Gastroesophageal sphincter (tissue), 3 donors: ENCODE results near the gene CUBN.

Experiments
- POLR2A ChIP-seq, 2 donors: fragments of 450-650 bp; IDR thresholded peaks; one replicate each; pipeline ENCODE4 v1.6.1; 2017; ENCODE audit warnings: antibody characterized with exemption in 2 of 2, mild to moderate bottlenecking in 2 of 2, moderate library complexity in 1 of 2
- TF ChIP-seq, protein P1 (sequence below), 4 experiments: fragments of 200-600 bp in 2 of 4; fragments of 450-650 bp in 2 of 4; sonication (generic) in 1 of 4; IDR thresholded peaks; one replicate each; pipeline ENCODE4 v1.5.1; 2017 to 2019; ENCODE audit warnings: antibody characterized with exemption in 4 of 4, mild to moderate bottlenecking in 2 of 4, moderate library complexity in 2 of 4

DNA sequence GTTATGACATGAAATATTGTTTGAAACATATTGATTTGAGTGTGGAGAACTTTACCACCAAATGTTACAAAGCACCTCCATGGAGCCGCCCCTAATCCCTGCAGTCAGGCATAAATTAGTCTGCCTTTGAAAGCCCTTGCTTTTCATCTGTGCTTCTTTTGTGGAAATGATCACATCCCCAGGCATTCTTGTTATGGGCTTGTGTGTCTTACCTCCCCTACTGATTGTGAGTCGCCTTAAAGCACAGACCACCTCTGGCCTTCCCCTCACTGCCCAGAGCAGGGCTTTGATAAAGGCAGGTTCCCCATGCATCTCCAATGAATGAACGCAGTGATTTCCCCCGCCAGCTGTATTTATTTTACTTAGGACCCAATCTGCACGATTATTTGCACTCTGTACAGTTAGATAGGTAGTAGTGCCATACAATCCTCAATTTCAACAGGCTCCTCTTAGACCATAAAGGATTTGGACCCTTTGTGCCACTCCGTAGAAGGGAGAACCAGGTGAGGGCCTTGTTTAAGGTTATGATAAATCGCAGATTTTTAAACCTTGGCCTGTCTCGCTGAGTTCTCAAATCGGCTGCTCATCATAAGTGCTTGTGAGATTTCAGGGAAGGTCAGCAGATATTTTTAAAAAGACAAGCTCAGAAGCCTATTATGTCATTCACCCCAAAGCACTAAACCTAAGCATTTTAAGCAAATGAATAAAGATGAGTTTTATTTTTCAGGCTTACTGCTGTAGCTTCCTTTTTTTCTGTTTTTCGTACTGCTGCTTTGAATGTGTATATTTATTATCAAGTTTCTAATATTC lies 107.8 kb downstream of the CUBN start:
- TF ChIP-seq, protein P1, sequence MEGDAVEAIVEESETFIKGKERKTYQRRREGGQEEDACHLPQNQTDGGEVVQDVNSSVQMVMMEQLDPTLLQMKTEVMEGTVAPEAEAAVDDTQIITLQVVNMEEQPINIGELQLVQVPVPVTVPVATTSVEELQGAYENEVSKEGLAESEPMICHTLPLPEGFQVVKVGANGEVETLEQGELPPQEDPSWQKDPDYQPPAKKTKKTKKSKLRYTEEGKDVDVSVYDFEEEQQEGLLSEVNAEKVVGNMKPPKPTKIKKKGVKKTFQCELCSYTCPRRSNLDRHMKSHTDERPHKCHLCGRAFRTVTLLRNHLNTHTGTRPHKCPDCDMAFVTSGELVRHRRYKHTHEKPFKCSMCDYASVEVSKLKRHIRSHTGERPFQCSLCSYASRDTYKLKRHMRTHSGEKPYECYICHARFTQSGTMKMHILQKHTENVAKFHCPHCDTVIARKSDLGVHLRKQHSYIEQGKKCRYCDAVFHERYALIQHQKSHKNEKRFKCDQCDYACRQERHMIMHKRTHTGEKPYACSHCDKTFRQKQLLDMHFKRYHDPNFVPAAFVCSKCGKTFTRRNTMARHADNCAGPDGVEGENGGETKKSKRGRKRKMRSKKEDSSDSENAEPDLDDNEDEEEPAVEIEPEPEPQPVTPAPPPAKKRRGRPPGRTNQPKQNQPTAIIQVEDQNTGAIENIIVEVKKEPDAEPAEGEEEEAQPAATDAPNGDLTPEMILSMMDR (IDR thresholded peaks at IDR 0.05) = no peak
- no peak for TF ChIP-seq POLR2A (IDR thresholded peaks at IDR 0.05)
